NCI-H1105 treated with DMSO at 0.1 percent for 48 hours (cell line): ENCODE data around the gene FAM114A2.
"Not testable (repeated sequence)": the region's sequence is repeated elsewhere in the genome, so short reads cannot be mapped to it uniquely, and the experiment has no call there.

Source experiments
- DNase-seq: peaks from one replicate; lab custom pipeline; 2025; lab: John Stamatoyannopoulos, UW

Gene FAM114A2

GRCh38 chr5:154047324-154047723, 8.6 kb upstream of the FAM114A2 start:
- DNase-seq: no peak

GRCh38 chr5:154046486-154046885, 7.8 kb upstream of the FAM114A2 start:
- DNase-seq: no peak

GRCh38 chr5:154044581-154044980, 5.9 kb upstream of the FAM114A2 start:
- DNase-seq: no peak

GRCh38 chr5:154044099-154044498, 5.4 kb upstream of the FAM114A2 start:
- DNase-seq: no peak

GRCh38 chr5:154042766-154043165, 4.1 kb upstream of the FAM114A2 start:
- DNase-seq: no peak

GRCh38 chr5:154039458-154039829, 734 bp upstream of the FAM114A2 start:
- no peak for DNase-seq

- peak; percentile 34 for DNase-seq
These were observed 426 bp downstream of the FAM114A2 start for GRCh38 chr5:154038261-154038706.

GRCh38 chr5:154034944-154035343, 3.8 kb downstream of the FAM114A2 start:
- no peak for DNase-seq

GRCh38 chr5:154031937-154032489, 6.7 kb downstream of the FAM114A2 start:
- DNase-seq: no peak

GRCh38 chr5:154025951-154026350, 12.8 kb downstream of the FAM114A2 start:
- DNase-seq: no peak

- not testable (repeated sequence) for DNase-seq
These were observed 19.8 kb downstream of the FAM114A2 start for GRCh38 chr5:154018919-154019318.

GRCh38 chr5:154015071-154015693, 23.5 kb downstream of the FAM114A2 start:
- DNase-seq: no peak

GRCh38 chr5:154010660-154011059, 28.1 kb downstream of the FAM114A2 start:
- no peak for DNase-seq

GRCh38 chr5:154005648-154006047, 33.1 kb downstream of the FAM114A2 start:
- DNase-seq: no peak

GRCh38 chr5:154002511-154003020, 36.1 kb downstream of the FAM114A2 start:
- DNase-seq: no peak

- DNase-seq: no peak
These were observed 36.6 kb downstream of the FAM114A2 start for GRCh38 chr5:154002093-154002492.

GRCh38 chr5:154000703-154001102, 38.0 kb downstream of the FAM114A2 start:
- DNase-seq: no peak

GRCh38 chr5:153999995-154000394, 38.7 kb downstream of the FAM114A2 start:
- no peak for DNase-seq

- DNase-seq: no peak
These were observed 39.9 kb downstream of the FAM114A2 start for GRCh38 chr5:153998768-153999167.

- DNase-seq: no peak
These were observed 40.7 kb downstream of the FAM114A2 start for GRCh38 chr5:153998010-153998409.

- no peak for DNase-seq
These were observed 47.5 kb downstream of the FAM114A2 start for GRCh38 chr5:153991168-153991567.

- no peak for DNase-seq
These were observed 50.2 kb downstream of the FAM114A2 start for GRCh38 chr5:153988510-153988909.

- no peak for DNase-seq
These were observed 51.4 kb downstream of the FAM114A2 start for GRCh38 chr5:153987301-153987700.

- no peak for DNase-seq
These were observed 53.2 kb downstream of the FAM114A2 start for GRCh38 chr5:153985498-153985897.
